Measurements from ENCODE around the gene SLC13A5. TPM values are rescaled to one million over a fixed set of nuclear protein-coding genes. Genes with fewer than 3 reads are reported as not detected.

Gene SLC13A5
- total RNA-seq, 1 experiment from 2014 or later: not detected

GRCh38 chr17:6639014-6639585 is 74.1 kb downstream of the SLC13A5 start:
- CTCF ChIA-PET: interaction anchor here (1.6 kb wide), 1 partner anchor 9 kb away, joined by 7 read pairs; no protein-coding TSS in a partner anchor
- Histone ChIP-seq H3K27ac (ENCODE audit: low read length) (no peak overlapping the region), H3K27me3 (ENCODE audit: low read length) (no peaks in the 10 kb centered on the region), H4K20me1 (ENCODE audit: low read length) (peaks cover 20% of the 10 kb centered on the region), H3F3A (ENCODE audit: low read length, unreplicated experiment) (peaks cover 15% of the 10 kb centered on the region), H2AFZ (ENCODE audit: low read length) (peak overlapping the region; percentile 97; the same call in 1 of the 2 replicates), H3K4me2 (ENCODE audit: low read length) (peak overlapping the region; percentile 96), H3K4me1 (ENCODE audit: insufficient read depth, low read length) (peaks cover 29% of the 10 kb centered on the region), H3K9me2 (replicated peaks; ENCODE audit: low read length) (no peaks in the 10 kb centered on the region), H3K36me3 (ENCODE audit: low read depth, low read length) (0 out of 2 replicates have a peak, but pooled peaks cover under 1% of the 10 kb centered on the region), H3K9ac (ENCODE audit: low read length) (peak overlapping the region; percentile 87), H3K79me2 (ENCODE audit: low read length) (peaks cover 46% of the 10 kb centered on the region), H3K9me3 (ENCODE audit: low read length) (no peaks in the 10 kb centered on the region), H3K4me3 (ENCODE audit: low read length) (peak overlapping the region; percentile 80)
- BruUV-seq (replicated peaks): no TSS peak
- POLR2A ChIA-PET (ENCODE audit: unreplicated experiment): interaction anchor here (0.6 kb wide), 1 partner anchor 1983 kb away, joined by 6 read pairs; no protein-coding TSS in a partner anchor
- intact Hi-C loops (cut with micrococcal nuclease): no loop called here
- ATAC-seq (no peak), DNase-seq (no peak)
- no peak for TF ChIP-seq EZH2 (IDR thresholded peaks at IDR 0.05; ENCODE audit: low read length, unreplicated experiment)
- TF ChIP-seq, protein P1, sequence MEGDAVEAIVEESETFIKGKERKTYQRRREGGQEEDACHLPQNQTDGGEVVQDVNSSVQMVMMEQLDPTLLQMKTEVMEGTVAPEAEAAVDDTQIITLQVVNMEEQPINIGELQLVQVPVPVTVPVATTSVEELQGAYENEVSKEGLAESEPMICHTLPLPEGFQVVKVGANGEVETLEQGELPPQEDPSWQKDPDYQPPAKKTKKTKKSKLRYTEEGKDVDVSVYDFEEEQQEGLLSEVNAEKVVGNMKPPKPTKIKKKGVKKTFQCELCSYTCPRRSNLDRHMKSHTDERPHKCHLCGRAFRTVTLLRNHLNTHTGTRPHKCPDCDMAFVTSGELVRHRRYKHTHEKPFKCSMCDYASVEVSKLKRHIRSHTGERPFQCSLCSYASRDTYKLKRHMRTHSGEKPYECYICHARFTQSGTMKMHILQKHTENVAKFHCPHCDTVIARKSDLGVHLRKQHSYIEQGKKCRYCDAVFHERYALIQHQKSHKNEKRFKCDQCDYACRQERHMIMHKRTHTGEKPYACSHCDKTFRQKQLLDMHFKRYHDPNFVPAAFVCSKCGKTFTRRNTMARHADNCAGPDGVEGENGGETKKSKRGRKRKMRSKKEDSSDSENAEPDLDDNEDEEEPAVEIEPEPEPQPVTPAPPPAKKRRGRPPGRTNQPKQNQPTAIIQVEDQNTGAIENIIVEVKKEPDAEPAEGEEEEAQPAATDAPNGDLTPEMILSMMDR (conservative IDR thresholded peaks at IDR 0.05; ENCODE audit: low read depth, low read length): no peak
- TF ChIP-seq EZH2phosphoT487 (IDR thresholded peaks at IDR 0.05; ENCODE audit: borderline replicate concordance, low read length): no peak

- BruUV-seq (replicated peaks): no TSS peak
- TF ChIP-seq EZH2 (IDR thresholded peaks at IDR 0.05; ENCODE audit: low read length, unreplicated experiment): no peak
- TF ChIP-seq, protein P1 (conservative IDR thresholded peaks at IDR 0.05; ENCODE audit: low read depth, low read length): no peak
- TF ChIP-seq EZH2phosphoT487 (IDR thresholded peaks at IDR 0.05; ENCODE audit: borderline replicate concordance, low read length): no peak
- no peak overlapping the region for H2AFZ ChIP-seq (ENCODE audit: low read length)
- H3K36me3 ChIP-seq (ENCODE audit: low read depth, low read length): 0 out of 2 replicates have a peak, but pooled peaks cover 2% of the 10 kb centered on the region
- ATAC-seq (no peak), DNase-seq (no peak)
- H3K27ac ChIP-seq (ENCODE audit: low read length): no peak overlapping the region
- POLR2A ChIA-PET (ENCODE audit: unreplicated experiment): no interaction called here
- peaks cover 21% of the 10 kb centered on the region for H3K4me1 ChIP-seq (ENCODE audit: insufficient read depth, low read length)
- peaks cover 12% of the 10 kb centered on the region for H3F3A ChIP-seq (ENCODE audit: low read length, unreplicated experiment)
- H4K20me1 ChIP-seq (ENCODE audit: low read length): peaks cover 14% of the 10 kb centered on the region; the same call in 1 of the 2 replicates
- CTCF ChIA-PET: no interaction called here
- H3K9me3 ChIP-seq (ENCODE audit: low read length): no peaks in the 10 kb centered on the region
- H3K9ac ChIP-seq (ENCODE audit: low read length): no peak overlapping the region
- no peaks in the 10 kb centered on the region for H3K9me2 ChIP-seq (replicated peaks; ENCODE audit: low read length)
- intact Hi-C loops (cut with micrococcal nuclease): no loop called here
- peak overlapping the region; percentile 96; the same call in 1 of the 2 replicates for H3K4me2 ChIP-seq (ENCODE audit: low read length)
- no peaks in the 10 kb centered on the region for H3K27me3 ChIP-seq (ENCODE audit: low read length)
- no peak overlapping the region for H3K4me3 ChIP-seq (ENCODE audit: low read length)
- H3K79me2 ChIP-seq (ENCODE audit: low read length): peaks cover 46% of the 10 kb centered on the region
Observed at GRCh38 chr17:6638046-6638908, 74.9 kb downstream of the SLC13A5 start.

Measured in PC-3 (cell line).